Testis (tissue), 3 donors: Measurements from ENCODE around the gene TMEM80. TPM values are rescaled to one million over a fixed set of nuclear protein-coding genes. Genes with fewer than 3 reads are reported as not detected.

ENCODE experiments used
- DNase-seq: peaks from one replicate; pipeline ENCODE4 v3.0.0-alpha.2; 2019
- H3K27ac ChIP-seq, 2 donors: fragments of 200-600 bp; sonication (generic); one replicate each; pipeline ENCODE4 v1.5.1; 2019
- H3K27me3 ChIP-seq: fragments of 200-600 bp; sonication (generic); one replicate; pipeline ENCODE4 v1.5.1; 2019
- H3K36me3 ChIP-seq: fragments of 200-600 bp; sonication (generic); one replicate; pipeline ENCODE4 v1.5.1; 2017; ENCODE audit warnings: low read depth; ENCODE audit errors: missing control alignments
- H3K4me1 ChIP-seq: fragments of 200-600 bp; sonication (generic); one replicate; pipeline ENCODE4 v1.5.1; 2019
- H3K4me3 ChIP-seq, 2 donors: fragments of 200-600 bp; sonication (generic); one replicate each; pipeline ENCODE4 v1.5.1; 2017 to 2019
- H3K9me3 ChIP-seq: fragments of 200-600 bp; sonication (generic); one replicate; pipeline ENCODE4 v1.5.1; 2017
- CTCF ChIP-seq, 3 experiments: fragments of 450-650 bp in 2 of 3; fragments of 200-600 bp in 1 of 3; sonication (generic) in 1 of 3; IDR thresholded peaks; one replicate each; pipeline ENCODE4 v1.5.1; 2016 to 2019; ENCODE audit warnings: antibody characterized with exemption in 3 of 3, mild to moderate bottlenecking in 2 of 3, moderate library complexity in 1 of 3
- POLR2A ChIP-seq: fragments of 450-650 bp; IDR thresholded peaks from one replicate; pipeline ENCODE4 v1.6.1; 2017; ENCODE audit warnings: antibody characterized with exemption, mild to moderate bottlenecking, moderate library complexity
- WGBS, 2 donors: methylation state at CpG; one replicate each; pipeline ENCODE4 v1.1.5; 2018; 5-methylcytosine and 5-hydroxymethylcytosine counted together
- intact Hi-C: fragments of 100-400 bp; cut with DNase I; formaldehyde crosslinking; loops from one replicate; pipeline ENCODE4 v1.15.1; 2023; ENCODE audit warnings: low total_unique reads
- polyA plus RNA-seq: library from polyadenylated mRNA; stranded (reverse); fragments of 350-450 nt; fragmentation: Illumina TruSeq; extraction: RNeasy Lipid Tissue Mini Kit (QIAGEN cat#74804); gene quantifications from one replicate; pipeline ENCODE4 v1.2.3, GENCODE V29; 2014; ENCODE audit warnings: low read depth, low replicate concordance; ENCODE audit not compliant: insufficient read depth
- total RNA-seq, 2 donors: library from RNA; depleted of rRNA; stranded (reverse); fragments of >200 nt; gene quantifications; one replicate each; pipeline ENCODE4 v1.2.3, GENCODE V29; 2016

The TMEM80 gene
- total and polyA plus RNA-seq, 3 donors from 2014 or later: 38.9 to 74.5 (median 72.8) TPM

- no peak for DNase-seq
- TF ChIP-seq CTCF (IDR thresholded peaks at IDR 0.05): no peak
- TF ChIP-seq POLR2A: no peak
- intact Hi-C loops: no loop called here
- peaks cover 14% of the 10 kb centered on the region for H3K4me1 ChIP-seq
- peak overlapping the region in 1 of 2 donors; percentile 39 for H3K27ac ChIP-seq
- no peaks in the 10 kb centered on the region for H3K36me3 ChIP-seq
- 29 to 34% methylated on average over 26 to 35 of the region's 46 CpGs for WGBS, 2 donors
- peak overlapping the region; percentile 93 to 100 for H3K4me3 ChIP-seq
- no peaks in the 10 kb centered on the region for H3K27me3 ChIP-seq
- no peaks in the 10 kb centered on the region for H3K9me3 ChIP-seq
Observed at GRCh38 chr11:746289-747157, 50.9 kb downstream of the TMEM80 start.

- peak in 2 of 3 experiments; percentile 3 to 6 for TF ChIP-seq CTCF (IDR thresholded peaks at IDR 0.05)
- TF ChIP-seq POLR2A: peak; percentile 19
- Histone ChIP-seq H3K27me3 (no peaks in the 10 kb centered on the region), H3K4me3 (peak within 1 kb of the TSS; percentile 93 to 100), H3K27ac (peak within 1 kb of the TSS; percentile 14 to 79), H3K4me1 (peaks cover 14% of the 10 kb centered on the region), H3K36me3 (no peaks in the 10 kb centered on the region), H3K9me3 (no peaks in the 10 kb centered on the region)
- WGBS, 2 donors: 1% methylated on average over 79 of the region's 112 CpGs; no CpG with 5 or more reads in 1 of the 2 donors
- DNase-seq: peak; percentile 93
- intact Hi-C loops: no loop called here
Observed at GRCh38 chr11:747158-748006, 51.8 kb downstream of the TMEM80 start, which contains the start of gene TALDO1. TSS of gene TALDO1 (plus strand) at chr11:747464. CDS start at chr11:747482, 18 bp downstream.

GRCh38 chr11:748007-748359 lies 52.4 kb downstream of the TMEM80 start:
- Histone ChIP-seq H3K9me3 (no peaks in the 10 kb centered on the region), H3K36me3 (no peaks in the 10 kb centered on the region), H3K4me3 (peak overlapping the region; percentile 93 to 100), H3K4me1 (peaks cover 14% of the 10 kb centered on the region), H3K27ac (peak overlapping the region; percentile 14 to 79), H3K27me3 (no peaks in the 10 kb centered on the region)
- DNase-seq: no peak
- TF ChIP-seq POLR2A (no peak), CTCF (IDR thresholded peaks at IDR 0.05) (no peak)
- WGBS, 2 donors: 8 to 18% methylated on average over 9 to 18 of the region's 18 CpGs
- intact Hi-C loops: no loop called here

GRCh38 chr11:749731-750130 lies 54.1 kb downstream of the TMEM80 start:
- TF ChIP-seq POLR2A (no peak), CTCF (IDR thresholded peaks at IDR 0.05) (no peak)
- peaks cover 14% of the 10 kb centered on the region for H3K4me1 ChIP-seq
- H3K27me3 ChIP-seq: no peaks in the 10 kb centered on the region
- H3K36me3 ChIP-seq: no peaks in the 10 kb centered on the region
- WGBS, 2 donors: 43 to 81% methylated on average over 2 of the region's 2 CpGs
- intact Hi-C loops: no loop called here
- H3K4me3 ChIP-seq: no peak overlapping the region
- no peaks in the 10 kb centered on the region for H3K9me3 ChIP-seq
- no peak overlapping the region for H3K27ac ChIP-seq
- no peak for DNase-seq

Other genes with a start within 250 kb of the TMEM80 start
- gene PTDSS2, start 245.5 kb upstream of the TMEM80 start, total RNA-seq: 100 to 1,000 TPM; 107 to 160 TPM
- gene PTDSS2, start 245.5 kb upstream of the TMEM80 start, polyA plus RNA-seq: 116 TPM
- gene RNH1, start 188.6 kb upstream of the TMEM80 start, total RNA-seq: 100 to 1,000 TPM; 210 to 264 TPM
- gene RNH1, start 188.6 kb upstream of the TMEM80 start, polyA plus RNA-seq: 211 TPM
- 10 to 100 TPM; 35.1 to 49.7 TPM for gene HRAS, start 160.2 kb upstream of the TMEM80 start, total RNA-seq
- gene HRAS, start 160.2 kb upstream of the TMEM80 start, polyA plus RNA-seq: 31.4 TPM
- 10 to 100 TPM; 11.6 to 22.2 TPM for gene LRRC56, start 158.3 kb upstream of the TMEM80 start, total RNA-seq
- 23.5 TPM for gene LRRC56, start 158.3 kb upstream of the TMEM80 start, polyA plus RNA-seq
- gene LMNTD2, start 135.1 kb upstream of the TMEM80 start, total RNA-seq: 10 to 100 TPM; 29.2 to 59.9 TPM
- 26.1 TPM for gene LMNTD2, start 135.1 kb upstream of the TMEM80 start, polyA plus RNA-seq
- gene RASSF7, start 134.8 kb upstream of the TMEM80 start, total RNA-seq: 10 to 100 TPM; 22.0 to 35.7 TPM
- 13.2 TPM for gene RASSF7, start 134.8 kb upstream of the TMEM80 start, polyA plus RNA-seq
- gene PHRF1, start 119.3 kb upstream of the TMEM80 start, total RNA-seq: 10 to 100 TPM; 62.9 to 74.4 TPM
- 30.2 TPM for gene PHRF1, start 119.3 kb upstream of the TMEM80 start, polyA plus RNA-seq
- 10 to 100 TPM; 13.0 to 30.1 TPM for gene IRF7, start 79.9 kb upstream of the TMEM80 start, total RNA-seq
- 9.9 TPM for gene IRF7, start 79.9 kb upstream of the TMEM80 start, polyA plus RNA-seq
- under 1 TPM; 0.12 to 0.63 TPM for gene CDHR5, start 70.9 kb upstream of the TMEM80 start, total RNA-seq
- gene CDHR5, start 70.9 kb upstream of the TMEM80 start, polyA plus RNA-seq: 2.3 TPM
- 1 to 10 TPM; 3.4 to 9.3 TPM for gene SCT, start 68.6 kb upstream of the TMEM80 start, total RNA-seq
- gene SCT, start 68.6 kb upstream of the TMEM80 start, polyA plus RNA-seq: 1.5 TPM
- 1 to 10 TPM; 2.0 to 3.3 TPM for gene DRD4, start 58.5 kb upstream of the TMEM80 start, total RNA-seq
- 1.5 TPM for gene DRD4, start 58.5 kb upstream of the TMEM80 start, polyA plus RNA-seq
- gene DEAF1, start 594 bp upstream of the TMEM80 start, total RNA-seq: 100 to 1,000 TPM in 1 of 2 donors, 10 to 100 TPM in 1; 82.5 to 116 TPM
- 47.9 TPM for gene DEAF1, start 594 bp upstream of the TMEM80 start, polyA plus RNA-seq
- 10 to 100 TPM; 27.3 to 29.1 TPM for gene EPS8L2, start 10.4 kb downstream of the TMEM80 start, total RNA-seq
- 14.3 TPM for gene EPS8L2, start 10.4 kb downstream of the TMEM80 start, polyA plus RNA-seq
- gene TALDO1, start 51.6 kb downstream of the TMEM80 start, total RNA-seq: 10 to 100 TPM; 84.8 to 88.1 TPM
- gene TALDO1, start 51.6 kb downstream of the TMEM80 start, polyA plus RNA-seq: 86.6 TPM
- gene GATD1, start 81.7 kb downstream of the TMEM80 start, total RNA-seq: 10 to 100 TPM; 80.9 to 84.2 TPM
- 64.3 TPM for gene GATD1, start 81.7 kb downstream of the TMEM80 start, polyA plus RNA-seq
- gene CEND1, start 94.3 kb downstream of the TMEM80 start, total RNA-seq: 1 to 10 TPM; 1.0 to 2.1 TPM
- gene CEND1, start 94.3 kb downstream of the TMEM80 start, polyA plus RNA-seq: 0.50 TPM
- gene SLC25A22, start 102.5 kb downstream of the TMEM80 start, total RNA-seq: 10 to 100 TPM; 39.7 to 42.4 TPM
- 25.1 TPM for gene SLC25A22, start 102.5 kb downstream of the TMEM80 start, polyA plus RNA-seq
- gene PIDD1, start 109.4 kb downstream of the TMEM80 start, total RNA-seq: 10 to 100 TPM; 50.7 to 59.3 TPM
- gene PIDD1, start 109.4 kb downstream of the TMEM80 start, polyA plus RNA-seq: 17.6 TPM
- 100 to 1,000 TPM; 193 to 864 TPM for gene RPLP2, start 114.2 kb downstream of the TMEM80 start, total RNA-seq
- gene RPLP2, start 114.2 kb downstream of the TMEM80 start, polyA plus RNA-seq: 943 TPM
- gene PNPLA2, start 123.1 kb downstream of the TMEM80 start, total RNA-seq: 100 to 1,000 TPM in 1 of 2 donors, 10 to 100 TPM in 1; 96.7 to 108 TPM
- 86.7 TPM for gene PNPLA2, start 123.1 kb downstream of the TMEM80 start, polyA plus RNA-seq
- gene CRACR2B, start 132.1 kb downstream of the TMEM80 start, total RNA-seq: 1 to 10 TPM; 6.5 to 7.4 TPM
- gene CRACR2B, start 132.1 kb downstream of the TMEM80 start, polyA plus RNA-seq: 4.9 TPM
- gene CD151, start 137.1 kb downstream of the TMEM80 start, total RNA-seq: 100 to 1,000 TPM; 108 to 195 TPM
- gene CD151, start 137.1 kb downstream of the TMEM80 start, polyA plus RNA-seq: 201 TPM
- 10 to 100 TPM; 32.9 to 48.4 TPM for gene POLR2L, start 146.7 kb downstream of the TMEM80 start, total RNA-seq
- gene POLR2L, start 146.7 kb downstream of the TMEM80 start, polyA plus RNA-seq: 97.3 TPM
- 10 to 100 TPM; 49.1 to 87.0 TPM for gene TSPAN4, start 147.0 kb downstream of the TMEM80 start, total RNA-seq
- 47.2 TPM for gene TSPAN4, start 147.0 kb downstream of the TMEM80 start, polyA plus RNA-seq
- gene CHID1, start 215.0 kb downstream of the TMEM80 start, total RNA-seq: 100 to 1,000 TPM; 146 to 176 TPM
- 134 TPM for gene CHID1, start 215.0 kb downstream of the TMEM80 start, polyA plus RNA-seq
- 10 to 100 TPM; 82.0 to 95.0 TPM for gene AP2A2, start 230.1 kb downstream of the TMEM80 start, total RNA-seq
- 106 TPM for gene AP2A2, start 230.1 kb downstream of the TMEM80 start, polyA plus RNA-seq